Measurements from ENCODE around the gene CD320.

- no peak for TF ChIP-seq CTCF (IDR thresholded peaks at IDR 0.05)
- no peak for TF ChIP-seq POLR2A (IDR thresholded peaks at IDR 0.05)
Measured at GRCh38 chr19:8332976-8333766, 25.0 kb upstream of the CD320 start.
